Amygdala (tissue), 56 donors: Measurements from ENCODE around the gene KCNIP4.

Experiments
- DNase-seq, 56 donors: peaks; one replicate each; lab custom pipeline; 2025; lab: John Stamatoyannopoulos, UW

Gene KCNIP4

GRCh38 chr4:21512353-21512752 is 436.2 kb downstream of the KCNIP4 start:
- peak in 4 of 56 donors; percentile 3 to 16 (median 8) for DNase-seq

- DNase-seq: peak in 1 of 56 donors; percentile 0
Observed at GRCh38 chr4:21507439-21507838, 441.1 kb downstream of the KCNIP4 start.

- DNase-seq: no peak
Observed at GRCh38 chr4:21490682-21491081, 457.9 kb downstream of the KCNIP4 start.

GRCh38 chr4:21476757-21477156 is 471.8 kb downstream of the KCNIP4 start:
- no peak for DNase-seq

- DNase-seq: no peak
Observed at GRCh38 chr4:21474195-21474594, 474.4 kb downstream of the KCNIP4 start.

GRCh38 chr4:21470535-21470934 is 478.0 kb downstream of the KCNIP4 start:
- DNase-seq: peak in 3 of 56 donors; percentile 7 to 38 (median 10)

- DNase-seq: peak in 1 of 56 donors; percentile 2
Observed at GRCh38 chr4:21469438-21470300, 478.9 kb downstream of the KCNIP4 start.

GRCh38 chr4:21467551-21467950 is 481.0 kb downstream of the KCNIP4 start:
- DNase-seq: no peak

GRCh38 chr4:21457086-21457840 is 491.3 kb downstream of the KCNIP4 start:
- DNase-seq: no peak

GRCh38 chr4:21454831-21455230 is 493.7 kb downstream of the KCNIP4 start:
- DNase-seq: no peak

GRCh38 chr4:21454201-21454600 is 494.4 kb downstream of the KCNIP4 start:
- no peak for DNase-seq

GRCh38 chr4:21452931-21453330 is 495.6 kb downstream of the KCNIP4 start:
- no peak for DNase-seq

GRCh38 chr4:21451032-21451431 is 497.5 kb downstream of the KCNIP4 start:
- DNase-seq: no peak

GRCh38 chr4:21450331-21450730 is 498.2 kb downstream of the KCNIP4 start:
- DNase-seq: no peak

GRCh38 chr4:21447301-21448054 is 501.1 kb downstream of the KCNIP4 start:
- DNase-seq: no peak

GRCh38 chr4:21420166-21420565 is 528.4 kb downstream of the KCNIP4 start:
- no peak for DNase-seq

GRCh38 chr4:21415728-21416127 is 532.8 kb downstream of the KCNIP4 start:
- DNase-seq: no peak

- no peak for DNase-seq
Observed at GRCh38 chr4:21413807-21414370, 534.7 kb downstream of the KCNIP4 start.

- DNase-seq: no peak
Observed at GRCh38 chr4:21411086-21411485, 537.5 kb downstream of the KCNIP4 start.

GRCh38 chr4:21410372-21410771 is 538.2 kb downstream of the KCNIP4 start:
- no peak for DNase-seq

- DNase-seq: no peak
Observed at GRCh38 chr4:21387683-21388082, 560.9 kb downstream of the KCNIP4 start.
